Stimulated activated CD8-positive, alpha-beta memory T cell treated with anti-CD3 and anti-CD28 coated beads, Interleukin-12 subunit alpha, Interleukin-12 subunit beta, amount 100 ng/mL, for 24 hours (primary cell): ENCODE measurements around the gene CRACR2B.

Source experiments
- DNase-seq: peaks from one replicate; pipeline ENCODE4 v3.0.0-alpha.2; 2020; ENCODE audit errors: extremely low read depth

Gene CRACR2B

GRCh38 chr11:867856-868358, 40.2 kb downstream of the CRACR2B start:
- no peak for DNase-seq

- DNase-seq, result no peak
Measured at GRCh38 chr11:868394-868793, 40.7 kb downstream of the CRACR2B start.

GRCh38 chr11:868802-869201, 41.1 kb downstream of the CRACR2B start:
- DNase-seq, result no peak

DNA sequence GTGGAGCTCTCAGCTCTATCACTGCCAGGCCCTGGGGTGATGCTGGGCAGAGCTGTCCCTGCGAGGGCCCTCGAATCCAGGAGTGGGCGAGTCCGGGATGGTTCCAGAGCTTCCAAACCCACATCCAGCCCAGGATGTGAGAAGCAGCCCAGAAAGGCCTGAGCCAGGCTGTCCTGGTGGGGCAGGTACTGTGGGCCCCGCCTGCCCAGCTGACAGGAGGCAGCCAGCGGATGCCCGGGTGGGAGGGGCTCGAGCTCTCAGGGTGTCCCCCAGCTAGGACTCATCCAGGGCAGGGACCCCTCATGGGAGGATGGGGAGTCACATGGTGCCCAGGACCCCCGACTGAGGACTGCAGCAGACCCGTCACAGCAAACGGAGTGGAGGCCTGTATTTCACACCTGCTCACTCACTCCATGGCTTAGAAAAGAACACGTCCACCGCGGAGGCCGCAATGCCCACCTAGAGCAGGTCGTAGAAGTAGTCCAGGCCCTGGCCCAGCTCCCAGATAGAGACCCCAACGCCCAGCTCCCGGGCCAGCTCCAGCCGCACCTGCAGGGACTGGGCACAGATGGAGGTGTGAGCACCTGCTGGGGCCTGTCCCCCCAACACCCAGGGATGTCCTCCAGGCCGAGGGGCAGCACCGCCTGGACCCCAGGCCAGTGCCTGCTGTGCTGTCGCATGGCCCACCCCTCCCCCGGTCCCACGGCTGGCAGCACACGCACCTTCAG, 41.8 kb downstream of the CRACR2B start:
- DNase-seq, result no peak

DNA sequence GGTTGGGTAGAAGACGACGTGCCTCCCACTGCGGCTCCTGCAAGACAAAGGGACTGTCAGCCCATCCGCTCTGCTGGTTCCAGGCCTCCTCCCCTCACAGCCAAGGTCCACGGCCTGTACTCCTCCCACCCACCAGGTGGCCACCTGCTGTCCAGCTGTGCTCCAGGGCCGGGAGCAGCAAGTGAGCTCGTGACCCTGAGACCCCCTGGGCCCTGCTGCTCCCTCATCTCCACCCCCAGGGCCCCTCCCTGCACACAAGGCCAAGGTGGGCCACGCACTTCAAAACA, 42.4 kb downstream of the CRACR2B start:
- DNase-seq, result no peak

GRCh38 chr11:870418-870817, 42.7 kb downstream of the CRACR2B start:
- DNase-seq, result no peak

- DNase-seq, result no peak
Measured at GRCh38 chr11:871472-871871, 43.8 kb downstream of the CRACR2B start.

GRCh38 chr11:872799-873198, 45.1 kb downstream of the CRACR2B start:
- DNase-seq, result no peak

DNA sequence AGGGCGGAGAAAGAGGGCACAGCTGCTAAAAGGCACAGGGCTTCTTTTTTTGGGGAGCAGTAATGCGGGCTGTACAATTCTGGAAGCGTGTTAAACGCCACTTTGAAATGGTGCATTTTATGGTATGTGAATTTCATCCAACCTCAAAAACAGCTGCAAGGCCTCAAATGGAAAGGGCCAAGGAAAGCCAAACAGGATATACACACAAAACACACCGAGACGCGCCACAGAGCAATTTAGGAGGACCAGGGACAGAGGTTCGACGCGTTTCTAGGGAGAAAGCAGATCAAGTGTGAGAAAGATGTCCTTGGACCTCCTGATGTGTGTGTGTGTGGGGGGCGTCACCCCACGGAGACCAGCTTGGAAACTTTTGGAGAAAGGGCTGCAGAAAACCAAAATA, 46.0 kb downstream of the CRACR2B start:
- DNase-seq, result no peak

- DNase-seq, result no peak
Measured at GRCh38 chr11:875203-875602, 47.5 kb downstream of the CRACR2B start.

GRCh38 chr11:875769-876301, 48.1 kb downstream of the CRACR2B start:
- DNase-seq, result no peak

- DNase-seq, result no peak
Measured at GRCh38 chr11:876545-876944, 48.8 kb downstream of the CRACR2B start.

GRCh38 chr11:877565-877964, 49.8 kb downstream of the CRACR2B start:
- DNase-seq, result peak; percentile 11

GRCh38 chr11:880447-880846, 52.7 kb downstream of the CRACR2B start:
- DNase-seq, result no peak
